ENCODE measurements around the gene ELP4.
"Not testable (repeated sequence)": the region's sequence is repeated elsewhere in the genome, so short reads cannot be mapped to it uniquely, and the experiment has no call there.

DNA sequence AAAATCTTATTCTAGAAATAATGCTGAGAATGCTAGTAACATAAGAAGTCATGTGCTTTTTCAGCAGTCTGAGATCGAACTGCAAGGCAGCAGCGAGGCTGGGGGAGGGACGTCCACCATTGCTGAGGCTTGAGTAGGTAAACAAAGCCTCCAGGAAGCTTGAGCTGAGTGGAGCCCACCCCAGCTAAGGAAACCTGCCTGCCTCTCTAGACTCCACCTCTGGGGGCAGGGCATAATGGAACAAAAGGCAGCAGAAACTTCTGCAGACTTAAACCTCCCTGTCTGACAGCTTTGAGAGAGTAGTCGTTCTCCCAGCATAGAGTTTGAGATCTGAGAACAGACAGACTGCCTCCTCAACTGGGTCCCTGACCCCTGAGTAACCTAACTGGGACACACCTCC is 64.6 kb downstream of the ELP4 start:
- not testable (repeated sequence) for TF ChIP-seq CTCF, EP300, POLR2A (IDR thresholded peaks at IDR 0.05)
